ENCODE results near the gene CSF3R. TPM values are rescaled to one million over a fixed set of nuclear protein-coding genes. Genes with fewer than 3 reads are reported as not detected.

Gene CSF3R
- polyA plus RNA-seq, 1 of the 3 experiments (the other 2 are of a cell fraction) = not detected

GRCh38 chr1:36523850-36524249 is 41.1 kb upstream of the CSF3R start:
- no peaks in the 10 kb centered on the region for H3K27me3 ChIP-seq (ENCODE audit: insufficient read depth)
- H3K79me2 ChIP-seq (ENCODE audit: insufficient read depth) = no peaks in the 10 kb centered on the region
- 62% methylated on average over 16 of the region's 16 CpGs for WGBS (ENCODE audit: low lambda C conversion rate)
- H3K27ac ChIP-seq (ENCODE audit: low read depth in 2 of 2, low read length in 1 of 2) = no peak overlapping the region
- H3K4me2 ChIP-seq = no peak overlapping the region
- no peaks in the 10 kb centered on the region for H3F3A ChIP-seq (replicated peaks; ENCODE audit: insufficient read depth)
- no peaks in the 10 kb centered on the region for H3K9me2 ChIP-seq
- no peaks in the 10 kb centered on the region for H3K36me3 ChIP-seq (replicated peaks in 1 of 2; ENCODE audit: control insufficient read depth in 1 of 2, insufficient read depth in 2 of 2, low read length in 1 of 2)
- H2AFZ ChIP-seq (ENCODE audit: low read depth) = no peak overlapping the region
- ChIA-PET POLR2A (no interaction called here), CTCF (interaction anchor here (0.7 to 4.7 kb wide), 5 partner anchors 7 to 406 kb away, joined by 3 to 41 read pairs (median 4); no protein-coding TSS in a partner anchor)
- TF ChIP-seq, protein P1, sequence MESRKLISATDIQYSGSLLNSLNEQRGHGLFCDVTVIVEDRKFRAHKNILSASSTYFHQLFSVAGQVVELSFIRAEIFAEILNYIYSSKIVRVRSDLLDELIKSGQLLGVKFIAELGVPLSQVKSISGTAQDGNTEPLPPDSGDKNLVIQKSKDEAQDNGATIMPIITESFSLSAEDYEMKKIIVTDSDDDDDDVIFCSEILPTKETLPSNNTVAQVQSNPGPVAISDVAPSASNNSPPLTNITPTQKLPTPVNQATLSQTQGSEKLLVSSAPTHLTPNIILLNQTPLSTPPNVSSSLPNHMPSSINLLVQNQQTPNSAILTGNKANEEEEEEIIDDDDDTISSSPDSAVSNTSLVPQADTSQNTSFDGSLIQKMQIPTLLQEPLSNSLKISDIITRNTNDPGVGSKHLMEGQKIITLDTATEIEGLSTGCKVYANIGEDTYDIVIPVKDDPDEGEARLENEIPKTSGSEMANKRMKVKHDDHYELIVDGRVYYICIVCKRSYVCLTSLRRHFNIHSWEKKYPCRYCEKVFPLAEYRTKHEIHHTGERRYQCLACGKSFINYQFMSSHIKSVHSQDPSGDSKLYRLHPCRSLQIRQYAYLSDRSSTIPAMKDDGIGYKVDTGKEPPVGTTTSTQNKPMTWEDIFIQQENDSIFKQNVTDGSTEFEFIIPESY (IDR thresholded peaks at IDR 0.05; ENCODE audit: borderline replicate concordance, low read depth) = no peak
- no peak for TF ChIP-seq NRF1 (IDR thresholded peaks at IDR 0.05; ENCODE audit: low read depth, low read length)
- no peak for TF ChIP-seq RXRA (IDR thresholded peaks at IDR 0.05; ENCODE audit: borderline replicate concordance, low read depth)
- no peak for TF ChIP-seq EP300 (IDR thresholded peaks at IDR 0.05; ENCODE audit: borderline replicate concordance in 1 of 2, low read depth in 1 of 2, low read length in 1 of 2)
- no peak for TF ChIP-seq CHD2 (IDR thresholded peaks at IDR 0.05; ENCODE audit: low read length, partially characterized antibody)
- no peak for TF ChIP-seq YY1 (IDR thresholded peaks at IDR 0.05; ENCODE audit: low read depth)
- no peak for TF ChIP-seq GATA2 (CRISPR knock-in tag; IDR thresholded peaks at IDR 0.05)
- no peak for TF ChIP-seq TEAD4 (IDR thresholded peaks at IDR 0.05; ENCODE audit: borderline replicate concordance, insufficient read depth)
- TF ChIP-seq SIN3A (IDR thresholded peaks at IDR 0.05; ENCODE audit: borderline replicate concordance, low read depth, low read length) = no peak
- no peak for TF ChIP-seq TAF1 (IDR thresholded peaks at IDR 0.05; ENCODE audit: borderline replicate concordance, low read depth, low read length)
- TF ChIP-seq RAD21 (IDR thresholded peaks at IDR 0.05; ENCODE audit: low read length) = no peak
- no peak overlapping the region for H3K9ac ChIP-seq
- no peaks in the 10 kb centered on the region for H4K20me1 ChIP-seq (ENCODE audit: insufficient read depth)
- DNase-seq = no peak
- no peaks in the 10 kb centered on the region for H3K9me3 ChIP-seq
- peaks cover 0 to 11% of the 10 kb centered on the region in 2 experiments; a peak in 1 of 4 replicates for H3K4me1 ChIP-seq (ENCODE audit: control insufficient read depth in 1 of 2, insufficient read depth in 2 of 2, low read depth in 1 of 2, low read length in 1 of 2)
- H3K4me3 ChIP-seq (ENCODE audit: low read depth in 2 of 2, low read length in 1 of 2) = no peak overlapping the region

GRCh38 chr1:36523230-36523495 is 40.5 kb upstream of the CSF3R start:
- Histone ChIP-seq H3K9ac (no peak overlapping the region), H3K79me2 (ENCODE audit: insufficient read depth) (no peaks in the 10 kb centered on the region), H3K9me2 (no peaks in the 10 kb centered on the region), H3K9me3 (no peaks in the 10 kb centered on the region), H3K4me3 (ENCODE audit: low read depth in 2 of 2, low read length in 1 of 2) (no peak overlapping the region), H3K4me1 (ENCODE audit: control insufficient read depth in 1 of 2, insufficient read depth in 2 of 2, low read depth in 1 of 2, low read length in 1 of 2) (peaks cover 0 to 11% of the 10 kb centered on the region in 2 experiments; a peak in 1 of 4 replicates), H3K36me3 (replicated peaks in 1 of 2; ENCODE audit: control insufficient read depth in 1 of 2, insufficient read depth in 2 of 2, low read length in 1 of 2) (no peaks in the 10 kb centered on the region), H3K4me2 (no peak overlapping the region), H4K20me1 (ENCODE audit: insufficient read depth) (no peaks in the 10 kb centered on the region), H3K27ac (ENCODE audit: low read depth in 2 of 2, low read length in 1 of 2) (no peak overlapping the region), H2AFZ (ENCODE audit: low read depth) (no peak overlapping the region), H3F3A (replicated peaks; ENCODE audit: insufficient read depth) (no peaks in the 10 kb centered on the region), H3K27me3 (ENCODE audit: insufficient read depth) (no peaks in the 10 kb centered on the region)
- ChIA-PET CTCF (interaction anchor here (0.5 to 1.5 kb wide), 4 partner anchors 30 to 86 kb away, joined by 3 to 4 read pairs (median 4); no protein-coding TSS in a partner anchor), POLR2A (no interaction called here)
- DNase-seq = no peak
- TF ChIP-seq RXRA (IDR thresholded peaks at IDR 0.05; ENCODE audit: borderline replicate concordance, low read depth) = no peak
- no peak for TF ChIP-seq SIN3A (IDR thresholded peaks at IDR 0.05; ENCODE audit: borderline replicate concordance, low read depth, low read length)
- TF ChIP-seq, protein P2, sequence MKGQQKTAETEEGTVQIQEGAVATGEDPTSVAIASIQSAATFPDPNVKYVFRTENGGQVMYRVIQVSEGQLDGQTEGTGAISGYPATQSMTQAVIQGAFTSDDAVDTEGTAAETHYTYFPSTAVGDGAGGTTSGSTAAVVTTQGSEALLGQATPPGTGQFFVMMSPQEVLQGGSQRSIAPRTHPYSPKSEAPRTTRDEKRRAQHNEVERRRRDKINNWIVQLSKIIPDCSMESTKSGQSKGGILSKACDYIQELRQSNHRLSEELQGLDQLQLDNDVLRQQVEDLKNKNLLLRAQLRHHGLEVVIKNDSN (IDR thresholded peaks at IDR 0.05; ENCODE audit: borderline replicate concordance, low read depth) = no peak
- TF ChIP-seq, protein P3, sequence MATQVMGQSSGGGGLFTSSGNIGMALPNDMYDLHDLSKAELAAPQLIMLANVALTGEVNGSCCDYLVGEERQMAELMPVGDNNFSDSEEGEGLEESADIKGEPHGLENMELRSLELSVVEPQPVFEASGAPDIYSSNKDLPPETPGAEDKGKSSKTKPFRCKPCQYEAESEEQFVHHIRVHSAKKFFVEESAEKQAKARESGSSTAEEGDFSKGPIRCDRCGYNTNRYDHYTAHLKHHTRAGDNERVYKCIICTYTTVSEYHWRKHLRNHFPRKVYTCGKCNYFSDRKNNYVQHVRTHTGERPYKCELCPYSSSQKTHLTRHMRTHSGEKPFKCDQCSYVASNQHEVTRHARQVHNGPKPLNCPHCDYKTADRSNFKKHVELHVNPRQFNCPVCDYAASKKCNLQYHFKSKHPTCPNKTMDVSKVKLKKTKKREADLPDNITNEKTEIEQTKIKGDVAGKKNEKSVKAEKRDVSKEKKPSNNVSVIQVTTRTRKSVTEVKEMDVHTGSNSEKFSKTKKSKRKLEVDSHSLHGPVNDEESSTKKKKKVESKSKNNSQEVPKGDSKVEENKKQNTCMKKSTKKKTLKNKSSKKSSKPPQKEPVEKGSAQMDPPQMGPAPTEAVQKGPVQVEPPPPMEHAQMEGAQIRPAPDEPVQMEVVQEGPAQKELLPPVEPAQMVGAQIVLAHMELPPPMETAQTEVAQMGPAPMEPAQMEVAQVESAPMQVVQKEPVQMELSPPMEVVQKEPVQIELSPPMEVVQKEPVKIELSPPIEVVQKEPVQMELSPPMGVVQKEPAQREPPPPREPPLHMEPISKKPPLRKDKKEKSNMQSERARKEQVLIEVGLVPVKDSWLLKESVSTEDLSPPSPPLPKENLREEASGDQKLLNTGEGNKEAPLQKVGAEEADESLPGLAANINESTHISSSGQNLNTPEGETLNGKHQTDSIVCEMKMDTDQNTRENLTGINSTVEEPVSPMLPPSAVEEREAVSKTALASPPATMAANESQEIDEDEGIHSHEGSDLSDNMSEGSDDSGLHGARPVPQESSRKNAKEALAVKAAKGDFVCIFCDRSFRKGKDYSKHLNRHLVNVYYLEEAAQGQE (IDR thresholded peaks at IDR 0.05; ENCODE audit: low read depth, low read length) = no peak
- TF ChIP-seq RCOR1 (IDR thresholded peaks at IDR 0.05; ENCODE audit: low read length) = no peak
- 100% methylated on average over 1 of the region's 4 CpGs for WGBS (ENCODE audit: low lambda C conversion rate)
